ENCODE results near the gene TMEM255B.

TMEM255B gene

DNA sequence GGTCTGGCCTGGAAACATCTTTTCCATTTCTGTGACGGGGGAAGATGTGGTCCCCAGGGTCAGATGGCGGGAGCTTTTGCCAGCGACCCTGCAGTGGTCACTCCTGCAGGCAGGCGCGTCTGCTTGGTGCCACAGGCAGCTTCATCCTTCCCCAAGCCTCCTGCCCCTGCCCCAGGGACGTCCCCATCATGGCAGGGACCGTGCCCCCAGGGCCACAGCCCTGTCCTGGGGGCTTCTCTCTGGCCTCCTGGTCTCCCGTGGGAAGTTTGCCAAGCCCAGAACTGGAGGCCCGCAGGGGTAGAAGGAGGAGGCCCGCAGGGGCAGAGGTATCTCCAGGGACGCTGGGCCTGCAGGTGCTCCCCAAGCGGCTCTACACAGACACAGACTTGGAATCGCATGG, 47.5 kb downstream of the TMEM255B start:
- Histone ChIP-seq H3K4me2 (ENCODE audit: low read length, poor library complexity, severe bottlenecking) (no peak overlapping the region), H3K4ac (ENCODE audit: low read depth in 1 of 2, low read length in 2 of 2) (no peak overlapping the region), H3K27me3 (ENCODE audit: control insufficient read depth in 1 of 2, insufficient read depth in 1 of 2, low read length in 2 of 2) (peaks cover 0 to 3% of the 10 kb centered on the region in 2 experiments), H3K79me1 (replicated peaks; ENCODE audit: low read length, poor library complexity, severe bottlenecking) (no peaks in the 10 kb centered on the region), H4K91ac (ENCODE audit: low read length) (no peak overlapping the region), H3K36me3 (ENCODE audit: control insufficient read depth in 1 of 2, insufficient read depth in 2 of 2, low read depth in 1 of 2, low read length in 2 of 2) (no peaks in the 10 kb centered on the region), H3K27ac (ENCODE audit: low read length, poor library complexity, severe bottlenecking) (no peak overlapping the region), H3K14ac (ENCODE audit: low read length in 2 of 2) (no peak overlapping the region), H2AK5ac (ENCODE audit: low read length, severe bottlenecking) (no peak overlapping the region), H2BK15ac (ENCODE audit: low read depth, poor library complexity, severe bottlenecking) (no peak overlapping the region), H3K23ac (ENCODE audit: low read length in 2 of 2) (no peak overlapping the region), H2BK120ac (ENCODE audit: low read depth, low read length) (no peak overlapping the region), H2BK12ac (ENCODE audit: low read length in 2 of 2) (no peak overlapping the region), H4K8ac (ENCODE audit: low read length) (no peak overlapping the region), H3K9me3 (ENCODE audit: control insufficient read depth, low read length) (peaks cover 3% of the 10 kb centered on the region), H3K4me3 (ENCODE audit: insufficient read depth in 1 of 2, low read depth in 1 of 2, low read length in 2 of 2) (no peak overlapping the region), H2AFZ (ENCODE audit: low read depth, low read length) (no peak overlapping the region), H3K4me1 (ENCODE audit: control insufficient read depth, insufficient read depth, low read depth, low read length) (peaks cover 24% of the 10 kb centered on the region), H2BK5ac (ENCODE audit: low read depth, low read length, poor library complexity, severe bottlenecking) (no peak overlapping the region), H3K9ac (ENCODE audit: low read length) (no peak overlapping the region), H3K18ac (ENCODE audit: low read depth in 1 of 2, low read length in 2 of 2) (no peak overlapping the region)
- DNase-seq, result no peak
- WGBS, result 88% methylated on average over 13 of the region's 13 CpGs

DNA sequence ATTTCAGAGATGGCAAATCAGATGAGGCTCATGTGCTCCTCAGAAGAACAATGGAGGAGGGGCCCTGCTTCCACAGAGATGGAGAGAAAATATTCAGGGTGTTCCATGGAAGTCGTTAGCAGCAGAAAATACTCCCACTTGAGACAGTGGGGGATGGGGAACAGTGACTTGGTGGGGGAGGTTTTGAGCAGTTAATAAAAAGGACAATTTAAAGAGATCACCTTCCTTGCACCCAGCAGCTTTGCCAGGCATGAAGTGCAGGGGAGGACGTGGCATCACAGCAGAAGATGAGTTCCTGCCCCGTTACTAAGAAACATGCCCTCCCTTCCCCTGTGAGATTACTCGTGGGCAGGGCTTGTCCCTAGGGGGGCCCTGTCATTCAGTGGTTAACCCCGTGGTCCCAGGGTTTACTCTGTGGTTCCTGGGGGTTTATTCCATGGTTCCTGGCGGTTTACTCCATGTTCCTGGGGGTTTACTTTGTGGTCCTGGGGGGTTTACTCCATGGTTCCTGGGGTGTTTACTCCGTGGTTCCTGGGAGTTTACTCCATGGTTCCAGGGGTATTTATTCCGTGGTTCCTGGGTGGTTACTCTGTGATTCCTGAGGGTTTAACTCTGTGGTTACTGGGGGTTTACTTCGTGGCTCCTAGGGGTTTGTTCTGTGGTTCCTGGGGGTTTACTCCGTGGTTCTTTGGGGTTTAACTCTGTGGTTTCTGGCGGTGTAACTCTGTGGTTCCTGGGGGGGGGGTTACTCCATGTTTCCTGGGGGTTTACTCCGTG, 49.2 kb downstream of the TMEM255B start:
- Histone ChIP-seq H3K27me3 (ENCODE audit: control insufficient read depth in 1 of 2, insufficient read depth in 1 of 2, low read length in 2 of 2) (peaks cover 0 to 3% of the 10 kb centered on the region in 2 experiments), H3K79me1 (replicated peaks; ENCODE audit: low read length, poor library complexity, severe bottlenecking) (no peaks in the 10 kb centered on the region), H3K14ac (ENCODE audit: low read length in 2 of 2) (no peak overlapping the region), H3K36me3 (ENCODE audit: control insufficient read depth in 1 of 2, insufficient read depth in 2 of 2, low read depth in 1 of 2, low read length in 2 of 2) (no peaks in the 10 kb centered on the region), H2BK15ac (ENCODE audit: low read depth, poor library complexity, severe bottlenecking) (no peak overlapping the region), H3K4ac (ENCODE audit: low read depth in 1 of 2, low read length in 2 of 2) (no peak overlapping the region), H2AK5ac (ENCODE audit: low read length, severe bottlenecking) (no peak overlapping the region), H2BK120ac (ENCODE audit: low read depth, low read length) (no peak overlapping the region), H2BK12ac (ENCODE audit: low read length in 2 of 2) (no peak overlapping the region), H2AFZ (ENCODE audit: low read depth, low read length) (no peak overlapping the region), H3K9me3 (ENCODE audit: control insufficient read depth, low read length) (peaks cover 3% of the 10 kb centered on the region), H3K4me3 (ENCODE audit: insufficient read depth in 1 of 2, low read depth in 1 of 2, low read length in 2 of 2) (no peak overlapping the region), H2BK5ac (ENCODE audit: low read depth, low read length, poor library complexity, severe bottlenecking) (no peak overlapping the region), H3K4me2 (ENCODE audit: low read length, poor library complexity, severe bottlenecking) (no peak overlapping the region), H4K8ac (ENCODE audit: low read length) (no peak overlapping the region), H3K23ac (ENCODE audit: low read length in 2 of 2) (no peak overlapping the region), H4K91ac (ENCODE audit: low read length) (no peak overlapping the region), H3K27ac (ENCODE audit: low read length, poor library complexity, severe bottlenecking) (no peak overlapping the region), H3K18ac (ENCODE audit: low read depth in 1 of 2, low read length in 2 of 2) (no peak overlapping the region), H3K4me1 (ENCODE audit: control insufficient read depth, insufficient read depth, low read depth, low read length) (peaks cover 12% of the 10 kb centered on the region), H3K9ac (ENCODE audit: low read length) (no peak overlapping the region)
- no peak for DNase-seq
- 77% methylated on average over 12 of the region's 12 CpGs for WGBS

DNA sequence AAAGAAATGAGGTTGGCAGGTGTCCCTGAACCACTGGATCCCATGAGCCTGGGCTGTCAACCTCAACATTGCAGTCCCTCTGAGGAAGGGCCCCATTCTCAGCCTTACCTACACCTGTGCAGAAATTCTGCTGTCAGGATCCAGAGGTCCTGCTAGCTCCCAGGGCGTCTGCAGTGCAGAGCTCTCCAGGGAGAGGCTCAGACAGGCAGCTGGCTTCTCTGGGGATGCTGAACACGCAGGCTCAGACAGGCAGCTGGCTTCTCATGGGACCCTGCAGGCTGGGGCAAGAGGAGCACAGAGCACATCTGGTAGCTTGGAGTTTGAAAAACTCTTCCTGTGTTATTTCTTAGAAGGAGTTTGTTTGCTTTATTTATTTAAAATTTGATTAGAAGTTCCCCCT, 50.9 kb downstream of the TMEM255B start:
- H2AK5ac ChIP-seq (ENCODE audit: low read length, severe bottlenecking), result no peak overlapping the region
- H3K27ac ChIP-seq (ENCODE audit: low read length, poor library complexity, severe bottlenecking), result no peak overlapping the region
- no peak overlapping the region for H2AFZ ChIP-seq (ENCODE audit: low read depth, low read length)
- H3K79me1 ChIP-seq (replicated peaks; ENCODE audit: low read length, poor library complexity, severe bottlenecking), result no peaks in the 10 kb centered on the region
- no peak overlapping the region for H2BK5ac ChIP-seq (ENCODE audit: low read depth, low read length, poor library complexity, severe bottlenecking)
- H2BK120ac ChIP-seq (ENCODE audit: low read depth, low read length), result no peak overlapping the region
- H2BK15ac ChIP-seq (ENCODE audit: low read depth, poor library complexity, severe bottlenecking), result no peak overlapping the region
- no peak overlapping the region for H3K14ac ChIP-seq (ENCODE audit: low read length in 2 of 2)
- no peak overlapping the region for H3K4me3 ChIP-seq (ENCODE audit: insufficient read depth in 1 of 2, low read depth in 1 of 2, low read length in 2 of 2)
- H3K9me3 ChIP-seq (ENCODE audit: control insufficient read depth, low read length), result peaks cover 3% of the 10 kb centered on the region
- H3K4me1 ChIP-seq (ENCODE audit: control insufficient read depth, insufficient read depth, low read depth, low read length), result peaks cover 18% of the 10 kb centered on the region
- no peaks in the 10 kb centered on the region for H3K36me3 ChIP-seq (ENCODE audit: control insufficient read depth in 1 of 2, insufficient read depth in 2 of 2, low read depth in 1 of 2, low read length in 2 of 2)
- no peak overlapping the region for H3K4ac ChIP-seq (ENCODE audit: low read depth in 1 of 2, low read length in 2 of 2)
- 69% methylated on average over 2 of the region's 2 CpGs for WGBS
- H3K23ac ChIP-seq (ENCODE audit: low read length in 2 of 2), result no peak overlapping the region
- H3K9ac ChIP-seq (ENCODE audit: low read length), result no peak overlapping the region
- no peak overlapping the region for H3K4me2 ChIP-seq (ENCODE audit: low read length, poor library complexity, severe bottlenecking)
- peaks cover 0 to 3% of the 10 kb centered on the region in 2 experiments for H3K27me3 ChIP-seq (ENCODE audit: control insufficient read depth in 1 of 2, insufficient read depth in 1 of 2, low read length in 2 of 2)
- H3K18ac ChIP-seq (ENCODE audit: low read depth in 1 of 2, low read length in 2 of 2), result no peak overlapping the region
- no peak for DNase-seq
- no peak overlapping the region for H4K91ac ChIP-seq (ENCODE audit: low read length)
- no peak overlapping the region for H2BK12ac ChIP-seq (ENCODE audit: low read length in 2 of 2)
- H4K8ac ChIP-seq (ENCODE audit: low read length), result no peak overlapping the region

DNA sequence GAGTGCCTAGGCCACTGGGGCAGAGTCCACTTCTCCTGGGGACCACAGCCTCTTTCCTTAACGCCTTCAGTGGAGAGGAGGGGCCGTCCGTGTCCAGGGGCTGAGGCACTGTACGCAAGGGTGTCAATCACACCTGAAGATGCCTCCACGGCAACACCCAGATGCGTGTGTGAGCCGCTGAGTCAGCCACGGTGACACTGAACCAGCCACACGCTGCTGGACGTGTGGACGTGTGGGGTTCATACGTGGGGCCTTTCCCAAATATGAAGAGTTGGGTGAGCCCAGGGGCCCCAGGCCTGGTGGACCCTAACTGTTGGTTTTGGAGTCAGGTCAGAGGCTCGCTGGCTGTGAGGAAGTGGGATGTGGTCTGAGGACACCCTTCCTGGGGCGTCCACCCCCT, 51.6 kb downstream of the TMEM255B start:
- no peak overlapping the region for H4K8ac ChIP-seq (ENCODE audit: low read length)
- H3K4me1 ChIP-seq (ENCODE audit: control insufficient read depth, insufficient read depth, low read depth, low read length), result peaks cover 24% of the 10 kb centered on the region
- H3K18ac ChIP-seq (ENCODE audit: low read depth in 1 of 2, low read length in 2 of 2), result no peak overlapping the region
- H2BK12ac ChIP-seq (ENCODE audit: low read length in 2 of 2), result no peak overlapping the region
- no peak overlapping the region for H3K4me3 ChIP-seq (ENCODE audit: insufficient read depth in 1 of 2, low read depth in 1 of 2, low read length in 2 of 2)
- H2BK5ac ChIP-seq (ENCODE audit: low read depth, low read length, poor library complexity, severe bottlenecking), result no peak overlapping the region
- DNase-seq, result no peak
- no peak overlapping the region for H2BK120ac ChIP-seq (ENCODE audit: low read depth, low read length)
- no peak overlapping the region for H3K23ac ChIP-seq (ENCODE audit: low read length in 2 of 2)
- H3K4ac ChIP-seq (ENCODE audit: low read depth in 1 of 2, low read length in 2 of 2), result no peak overlapping the region
- no peak overlapping the region for H3K4me2 ChIP-seq (ENCODE audit: low read length, poor library complexity, severe bottlenecking)
- H3K36me3 ChIP-seq (ENCODE audit: control insufficient read depth in 1 of 2, insufficient read depth in 2 of 2, low read depth in 1 of 2, low read length in 2 of 2), result peaks cover 0 to under 1% of the 10 kb centered on the region in 2 experiments
- no peak overlapping the region for H2BK15ac ChIP-seq (ENCODE audit: low read depth, poor library complexity, severe bottlenecking)
- H2AK5ac ChIP-seq (ENCODE audit: low read length, severe bottlenecking), result no peak overlapping the region
- H4K91ac ChIP-seq (ENCODE audit: low read length), result no peak overlapping the region
- peaks cover 3% of the 10 kb centered on the region for H3K9me3 ChIP-seq (ENCODE audit: control insufficient read depth, low read length)
- H3K27me3 ChIP-seq (ENCODE audit: control insufficient read depth in 1 of 2, insufficient read depth in 1 of 2, low read length in 2 of 2), result peaks cover 0 to 3% of the 10 kb centered on the region in 2 experiments
- no peak overlapping the region for H2AFZ ChIP-seq (ENCODE audit: low read depth, low read length)
- H3K27ac ChIP-seq (ENCODE audit: low read length, poor library complexity, severe bottlenecking), result no peak overlapping the region
- H3K14ac ChIP-seq (ENCODE audit: low read length in 2 of 2), result no peak overlapping the region
- no peaks in the 10 kb centered on the region for H3K79me1 ChIP-seq (replicated peaks; ENCODE audit: low read length, poor library complexity, severe bottlenecking)
- WGBS, result 96% methylated on average over 14 of the region's 14 CpGs
- no peak overlapping the region for H3K9ac ChIP-seq (ENCODE audit: low read length)
